WTC11 (cell line): Measurements from ENCODE around the gene FAM3D.

Experiments
- ETV6 ChIP-seq: sonication (generic); formaldehyde crosslinking; IDR thresholded peaks from 2 replicates; pipeline ENCODE4 v1.8.1; 2022; ENCODE audit warnings: mild to moderate bottlenecking, missing genetic modification reagents
- GABPB1 ChIP-seq: sonication (generic); formaldehyde crosslinking; IDR thresholded peaks from 2 replicates; pipeline ENCODE4 v1.8.1; 2023; ENCODE audit warnings: mild to moderate bottlenecking, missing genetic modification reagents
- MAX ChIP-seq: sonication (generic); formaldehyde crosslinking; IDR thresholded peaks from 2 replicates; pipeline ENCODE4 v1.8.0; 2022; ENCODE audit warnings: mild to moderate bottlenecking, missing genetic modification reagents
- SMAD3 ChIP-seq: sonication (generic); formaldehyde crosslinking; IDR thresholded peaks from 2 replicates; pipeline ENCODE4 v1.8.0; 2022; ENCODE audit warnings: missing genetic modification reagents, mild to moderate bottlenecking, borderline replicate concordance
- STAT6 ChIP-seq: sonication (generic); formaldehyde crosslinking; conservative IDR thresholded peaks from 2 replicates; pipeline ENCODE4 v1.8.1; 2023; ENCODE audit warnings: mild to moderate bottlenecking, low read depth, missing genetic modification reagents, moderate library complexity
- ZMAT4 ChIP-seq: fragments of 250-450 bp; sonication (Bioruptor Pico); IDR thresholded peaks from 2 replicates; pipeline ENCODE4 v1.9.0; 2021; ENCODE audit warnings: mild to moderate bottlenecking
- TF ChIP-seq, protein P1 (sequence below): fragments of 200-600 bp; IDR thresholded peaks from 2 replicates; pipeline ENCODE4 v1.8.0; 2022; ENCODE audit warnings: antibody characterized with exemption

DNA sequence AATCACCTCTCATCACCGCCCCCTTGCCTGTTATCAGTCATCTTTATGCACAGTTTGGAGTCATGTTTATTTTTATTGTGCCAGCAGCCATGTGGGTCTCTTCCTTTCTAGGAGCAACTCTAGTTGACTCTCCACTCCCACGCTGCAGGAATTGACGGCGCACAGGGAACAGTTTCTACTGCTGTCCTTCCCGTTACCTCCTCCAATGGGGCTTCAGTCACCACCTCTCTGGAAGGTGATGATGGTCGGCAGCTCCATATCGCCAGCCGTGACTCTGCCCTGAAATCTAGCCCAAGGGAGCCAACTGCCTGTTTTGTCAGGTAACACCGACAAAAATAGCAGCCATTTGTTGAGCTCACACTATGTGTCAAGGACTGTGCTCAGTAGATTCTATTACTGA is 53.7 kb downstream of the FAM3D start:
- TF ChIP-seq, protein P1, sequence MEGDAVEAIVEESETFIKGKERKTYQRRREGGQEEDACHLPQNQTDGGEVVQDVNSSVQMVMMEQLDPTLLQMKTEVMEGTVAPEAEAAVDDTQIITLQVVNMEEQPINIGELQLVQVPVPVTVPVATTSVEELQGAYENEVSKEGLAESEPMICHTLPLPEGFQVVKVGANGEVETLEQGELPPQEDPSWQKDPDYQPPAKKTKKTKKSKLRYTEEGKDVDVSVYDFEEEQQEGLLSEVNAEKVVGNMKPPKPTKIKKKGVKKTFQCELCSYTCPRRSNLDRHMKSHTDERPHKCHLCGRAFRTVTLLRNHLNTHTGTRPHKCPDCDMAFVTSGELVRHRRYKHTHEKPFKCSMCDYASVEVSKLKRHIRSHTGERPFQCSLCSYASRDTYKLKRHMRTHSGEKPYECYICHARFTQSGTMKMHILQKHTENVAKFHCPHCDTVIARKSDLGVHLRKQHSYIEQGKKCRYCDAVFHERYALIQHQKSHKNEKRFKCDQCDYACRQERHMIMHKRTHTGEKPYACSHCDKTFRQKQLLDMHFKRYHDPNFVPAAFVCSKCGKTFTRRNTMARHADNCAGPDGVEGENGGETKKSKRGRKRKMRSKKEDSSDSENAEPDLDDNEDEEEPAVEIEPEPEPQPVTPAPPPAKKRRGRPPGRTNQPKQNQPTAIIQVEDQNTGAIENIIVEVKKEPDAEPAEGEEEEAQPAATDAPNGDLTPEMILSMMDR: no peak
- TF ChIP-seq SMAD3 (CRISPR knock-in tag) (no peak), GABPB1 (CRISPR knock-in tag) (no peak), STAT6 (CRISPR knock-in tag) (no peak), ZMAT4 (no peak), ETV6 (no peak), MAX (CRISPR knock-in tag) (no peak)
